Keratinocyte (primary cell): ENCODE results near the gene RPS27L. TPM values are rescaled to one million over a fixed set of nuclear protein-coding genes. Genes with fewer than 3 reads are reported as not detected.
A peak's percentile ranks its signal among the peaks of the same experiment; 100 is the strongest.

Experiments
- DNase-seq: peaks from one replicate; pipeline ENCODE4 v3.0.0-alpha.2; 2011; ENCODE audit warnings: low read depth, missing footprints, low spot score
- FAIRE-seq: peaks from 2 replicates; lab custom pipeline; 2011; peaks lifted over from hg19 to GRCh38; lab: Jason Lieb, UNC
- H2AFZ ChIP-seq: 2 replicates; pipeline ENCODE4 v1.6.0; 2012; ENCODE audit warnings: low read length, control low read depth, inconsistent platforms; ENCODE audit not compliant: control insufficient read depth
- H3K27ac ChIP-seq: 2 replicates; pipeline ENCODE4 v1.5.1; 2011; ENCODE audit warnings: low read length; ENCODE audit not compliant: control insufficient read depth, insufficient read depth
- H3K27me3 ChIP-seq: 3 replicates; pipeline ENCODE4 v1.6.0; 2011; ENCODE audit warnings: low read length; ENCODE audit not compliant: control insufficient read depth, insufficient read depth; ENCODE audit errors: extremely low read depth
- H3K36me3 ChIP-seq, 2 experiments: 2 replicates in 1 of 2; 3 replicates in 1 of 2; pipeline ENCODE4 v1.5.1; 2011; ENCODE audit warnings: low read length in 2 of 2, mild to moderate bottlenecking in 1 of 2; ENCODE audit not compliant: control insufficient read depth in 2 of 2, insufficient read depth in 2 of 2; ENCODE audit errors: extremely low read depth in 1 of 2
- H3K4me1 ChIP-seq: 3 replicates; pipeline ENCODE4 v1.5.1; 2011; ENCODE audit warnings: low read length; ENCODE audit not compliant: control insufficient read depth, insufficient read depth; ENCODE audit errors: extremely low read depth
- H3K4me2 ChIP-seq: 3 replicates; pipeline ENCODE4 v1.6.0; 2011; ENCODE audit warnings: low read depth, low read length; ENCODE audit not compliant: control insufficient read depth, insufficient read depth; ENCODE audit errors: extremely low read depth
- H3K4me3 ChIP-seq, 3 experiments: fragments of 200-600 bp in 1 of 3; sonication (generic) in 1 of 3; 2 replicates in 2 of 3; 3 replicates in 1 of 3; pipeline ENCODE4 v1.5.1; 2011 to 2016; ENCODE audit warnings: low read length in 3 of 3, mild to moderate bottlenecking in 3 of 3, control low read depth in 2 of 3, inconsistent platforms in 1 of 3, low read depth in 1 of 3, mixed read lengths in 1 of 3, mixed run types in 1 of 3, moderate library complexity in 1 of 3; ENCODE audit not compliant: control insufficient read depth in 2 of 3, insufficient read depth in 2 of 3; ENCODE audit errors: extremely low read depth in 1 of 3
- H3K79me2 ChIP-seq: 2 replicates; pipeline ENCODE4 v1.6.0; 2012; ENCODE audit warnings: low read length; ENCODE audit not compliant: control insufficient read depth, insufficient read depth
- H3K9ac ChIP-seq: 3 replicates; pipeline ENCODE4 v1.6.0; 2011; ENCODE audit warnings: low read length; ENCODE audit not compliant: control insufficient read depth, insufficient read depth; ENCODE audit errors: extremely low read depth
- H3K9me1 ChIP-seq: 3 replicates; pipeline ENCODE4 v1.6.0; 2011; ENCODE audit warnings: low read length; ENCODE audit not compliant: control insufficient read depth, insufficient read depth; ENCODE audit errors: extremely low read depth
- H3K9me3 ChIP-seq: 2 replicates; pipeline ENCODE4 v1.5.1; 2012; ENCODE audit warnings: low read depth, low read length; ENCODE audit not compliant: control insufficient read depth
- H4K20me1 ChIP-seq: 3 replicates; pipeline ENCODE4 v1.6.0; 2011; ENCODE audit warnings: low read length; ENCODE audit not compliant: control insufficient read depth, insufficient read depth; ENCODE audit errors: extremely low read depth
- CTCF ChIP-seq, 3 experiments: IDR thresholded peaks in 1 of 3; conservative IDR thresholded peaks in 1 of 3; optimal IDR thresholded peaks in 1 of 3; 2 replicates in 2 of 3; 3 replicates in 1 of 3; pipeline versions ENCODE3 to v1.5.1; 2011; ENCODE audit warnings: low read length in 3 of 3, mild to moderate bottlenecking in 3 of 3, moderate library complexity in 2 of 3, control low read depth in 1 of 3, inconsistent platforms in 1 of 3; ENCODE audit not compliant: insufficient read depth in 2 of 3; ENCODE audit errors: extremely low read depth in 1 of 3
- EZH2 ChIP-seq: IDR thresholded peaks from one replicate; pipeline ENCODE4 v1.6.1; 2012; ENCODE audit warnings: inconsistent platforms, mild to moderate bottlenecking, low read length, moderate library complexity
- dilution Hi-C: fragments of 300-500 bp; cut with MboI; formaldehyde crosslinking; loops from one replicate; pipeline ENCODE4 v1.7.0; 2020; ENCODE audit warnings: low sequenced_read_pairs; ENCODE audit not compliant: extremely low pct_ligation_motif_present
- polyA plus RNA-seq, 5 experiments: library from polyadenylated mRNA; depleted of rRNA in 3 of 5; stranded (reverse) in 3 of 5; stranded (forward) in 1 of 5; unstranded in 1 of 5; fragments of >200 nt; gene quantifications; 1 replicate in 1 of 5; 2 replicates in 3 of 5; 3 replicates in 1 of 5; pipeline versions ENCODE4 v1.2.1 to v1.2.3, GENCODE V29; 2011 to 2012; ENCODE audit warnings: missing spikeins in 2 of 5, low read depth in 1 of 5, low replicate concordance in 1 of 5

Gene RPS27L
- polyA plus RNA-seq, 1 donor (not counting 4 experiments of a cell fraction or from before 2014, with no cell fraction given) = 208 TPM

- DNase-seq = peak; percentile 49
- Histone ChIP-seq H3K9me3 (no peaks in the 10 kb centered on the region), H3K9me1 (no peaks in the 10 kb centered on the region), H3K9ac (no peak overlapping the region), H3K79me2 (peaks cover 9% of the 10 kb centered on the region), H3K4me1 (peaks cover 31% of the 10 kb centered on the region), H2AFZ (peak overlapping the region; percentile 21), H3K27me3 (no peaks in the 10 kb centered on the region), H3K36me3 (no peaks in the 10 kb centered on the region), H3K4me3 (no peak overlapping the region), H3K4me2 (peak overlapping the region; percentile 47), H4K20me1 (no peaks in the 10 kb centered on the region), H3K27ac (peak overlapping the region; percentile 47)
- FAIRE-seq = peak; percentile 73
- TF ChIP-seq EZH2 = no peak
- no peak for TF ChIP-seq CTCF (optimal IDR thresholded peaks at IDR 0.05 in 1 of 3, IDR thresholded peaks at IDR 0.05 in 1 of 3, conservative IDR thresholded peaks at IDR 0.05 in 1 of 3; ENCODE audit: extremely low read depth in 1 of 3, insufficient read depth in 2 of 3, low read length in 3 of 3)
- dilution Hi-C loops = no loop called here
Observed at GRCh38 chr15:63186065-63186464, 28.8 kb upstream of the RPS27L start.

- no peak overlapping the region for H3K4me3 ChIP-seq
- no peaks in the 10 kb centered on the region for H3K27me3 ChIP-seq
- H3K36me3 ChIP-seq = no peaks in the 10 kb centered on the region
- no peaks in the 10 kb centered on the region for H3K9me1 ChIP-seq
- peaks cover 23% of the 10 kb centered on the region for H3K4me1 ChIP-seq
- H2AFZ ChIP-seq = no peak overlapping the region
- H3K79me2 ChIP-seq = peaks cover 5% of the 10 kb centered on the region
- no peak overlapping the region for H3K4me2 ChIP-seq
- no peak overlapping the region for H3K27ac ChIP-seq
- no peaks in the 10 kb centered on the region for H3K9me3 ChIP-seq
- no peaks in the 10 kb centered on the region for H4K20me1 ChIP-seq
- no peak overlapping the region for H3K9ac ChIP-seq
- DNase-seq (no peak), FAIRE-seq (no peak)
- dilution Hi-C loops = no loop called here
- no peak for TF ChIP-seq CTCF (optimal IDR thresholded peaks at IDR 0.05 in 1 of 3, IDR thresholded peaks at IDR 0.05 in 1 of 3, conservative IDR thresholded peaks at IDR 0.05 in 1 of 3; ENCODE audit: extremely low read depth in 1 of 3, insufficient read depth in 2 of 3, low read length in 3 of 3)
- no peak for TF ChIP-seq EZH2
Observed at GRCh38 chr15:63185206-63185605, 27.9 kb upstream of the RPS27L start.
